Neural cell (in vitro differentiated cells): ENCODE measurements around the gene FILIP1.

Source experiments
- EP300 ChIP-seq: fragments of 450-650 bp; conservative IDR thresholded peaks from 2 replicates; pipeline ENCODE4 v1.6.1; 2014; ENCODE audit warnings: antibody characterized with exemption, mild to moderate bottlenecking, moderate library complexity; ENCODE audit not compliant: poor library complexity, severe bottlenecking
- EZH2 ChIP-seq: fragments of 200-600, 300-800 bp; shearing (Covaris generic), sonication (generic); IDR thresholded peaks from 2 replicates; pipeline ENCODE4 v1.6.1; 2014; ENCODE audit warnings: antibody characterized with exemption, low read length, borderline replicate concordance, mild to moderate bottlenecking; ENCODE audit not compliant: insufficient read depth, poor library complexity, severe bottlenecking
- POLR2AphosphoS5 ChIP-seq: IDR thresholded peaks from 2 replicates; pipeline ENCODE4 v1.6.1; 2012
- RAD21 ChIP-seq: fragments of 450-650 bp; conservative IDR thresholded peaks from 2 replicates; pipeline ENCODE4 v1.6.1; 2014; ENCODE audit warnings: antibody characterized with exemption, mild to moderate bottlenecking, moderate library complexity
- REST ChIP-seq: IDR thresholded peaks from 2 replicates; pipeline ENCODE4 v1.6.1; 2012; ENCODE audit warnings: borderline replicate concordance
- TAF1 ChIP-seq: IDR thresholded peaks from 2 replicates; pipeline ENCODE4 v1.6.1; 2012; ENCODE audit warnings: low read depth
- TF ChIP-seq, protein P1 (sequence below): fragments of 450-650 bp; IDR thresholded peaks from 2 replicates; pipeline ENCODE4 v1.5.1; 2014; ENCODE audit warnings: antibody characterized with exemption, mild to moderate bottlenecking, moderate library complexity; ENCODE audit not compliant: poor library complexity, severe bottlenecking

DNA sequence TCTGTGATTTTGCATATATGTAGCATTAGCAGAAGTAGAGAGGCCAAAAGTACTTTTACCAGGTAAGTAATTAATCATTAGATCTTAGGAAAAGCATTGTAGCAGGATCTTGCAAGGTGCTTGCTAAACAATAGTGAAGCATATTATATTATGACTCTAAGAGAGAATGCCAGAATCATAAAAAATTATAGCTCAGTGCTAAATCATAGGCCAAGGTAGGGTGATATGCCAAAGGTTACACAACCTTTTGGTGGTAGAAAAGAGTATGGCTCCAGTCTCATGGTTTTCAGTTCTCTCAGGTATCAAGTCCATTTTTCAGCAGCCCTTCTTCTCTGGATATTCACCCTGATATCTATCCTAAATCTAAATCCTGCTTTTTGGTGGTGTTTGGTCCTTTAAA, 192.1 kb downstream of the FILIP1 start:
- no peak for TF ChIP-seq POLR2AphosphoS5
- TF ChIP-seq, protein P1, sequence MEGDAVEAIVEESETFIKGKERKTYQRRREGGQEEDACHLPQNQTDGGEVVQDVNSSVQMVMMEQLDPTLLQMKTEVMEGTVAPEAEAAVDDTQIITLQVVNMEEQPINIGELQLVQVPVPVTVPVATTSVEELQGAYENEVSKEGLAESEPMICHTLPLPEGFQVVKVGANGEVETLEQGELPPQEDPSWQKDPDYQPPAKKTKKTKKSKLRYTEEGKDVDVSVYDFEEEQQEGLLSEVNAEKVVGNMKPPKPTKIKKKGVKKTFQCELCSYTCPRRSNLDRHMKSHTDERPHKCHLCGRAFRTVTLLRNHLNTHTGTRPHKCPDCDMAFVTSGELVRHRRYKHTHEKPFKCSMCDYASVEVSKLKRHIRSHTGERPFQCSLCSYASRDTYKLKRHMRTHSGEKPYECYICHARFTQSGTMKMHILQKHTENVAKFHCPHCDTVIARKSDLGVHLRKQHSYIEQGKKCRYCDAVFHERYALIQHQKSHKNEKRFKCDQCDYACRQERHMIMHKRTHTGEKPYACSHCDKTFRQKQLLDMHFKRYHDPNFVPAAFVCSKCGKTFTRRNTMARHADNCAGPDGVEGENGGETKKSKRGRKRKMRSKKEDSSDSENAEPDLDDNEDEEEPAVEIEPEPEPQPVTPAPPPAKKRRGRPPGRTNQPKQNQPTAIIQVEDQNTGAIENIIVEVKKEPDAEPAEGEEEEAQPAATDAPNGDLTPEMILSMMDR: no peak
- TF ChIP-seq EP300: no peak
- TF ChIP-seq EZH2: no peak
- TF ChIP-seq RAD21: no peak
- no peak for TF ChIP-seq TAF1
- TF ChIP-seq REST: no peak
